ENCODE results near the gene NBDY.

Gene NBDY

DNA sequence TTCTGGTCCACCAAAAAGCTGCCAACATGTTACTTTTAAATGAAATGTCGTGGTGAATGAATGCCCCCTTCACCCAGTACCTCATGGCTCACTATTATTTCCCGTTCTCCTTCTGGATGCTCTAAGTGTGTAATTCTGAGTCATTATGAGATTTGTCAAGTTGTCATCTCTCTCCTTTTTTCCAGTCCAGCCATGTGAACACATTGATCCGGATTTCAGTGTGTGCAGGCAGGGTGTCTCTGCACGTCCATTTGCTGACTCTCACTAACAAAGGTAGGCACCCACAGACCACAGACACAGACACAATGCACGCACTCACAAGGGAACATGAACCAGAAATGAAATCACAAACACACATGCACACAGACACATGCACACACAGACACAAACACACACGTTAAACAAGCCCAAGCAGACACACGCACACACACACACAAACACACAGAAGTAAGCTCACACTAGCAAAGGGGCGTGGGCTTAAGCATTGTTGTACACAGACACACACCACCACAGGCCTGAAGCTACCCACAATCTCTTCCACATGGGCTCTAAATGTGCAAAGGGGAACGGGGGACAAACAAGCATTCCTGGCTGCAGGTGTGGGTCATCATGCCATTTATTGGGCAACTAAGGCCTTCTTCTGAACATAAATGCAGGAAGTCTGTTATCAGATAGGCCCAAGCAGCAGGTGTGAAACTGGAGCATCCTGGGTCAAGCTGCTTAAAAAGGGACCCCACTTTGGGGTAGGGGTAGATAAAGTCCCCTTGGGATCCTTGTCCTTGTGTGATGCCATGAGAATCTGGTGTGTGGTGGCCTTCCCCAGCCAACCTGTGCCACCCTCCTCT, 58.1 kb downstream of the NBDY start:
- no peak for DNase-seq

DNA sequence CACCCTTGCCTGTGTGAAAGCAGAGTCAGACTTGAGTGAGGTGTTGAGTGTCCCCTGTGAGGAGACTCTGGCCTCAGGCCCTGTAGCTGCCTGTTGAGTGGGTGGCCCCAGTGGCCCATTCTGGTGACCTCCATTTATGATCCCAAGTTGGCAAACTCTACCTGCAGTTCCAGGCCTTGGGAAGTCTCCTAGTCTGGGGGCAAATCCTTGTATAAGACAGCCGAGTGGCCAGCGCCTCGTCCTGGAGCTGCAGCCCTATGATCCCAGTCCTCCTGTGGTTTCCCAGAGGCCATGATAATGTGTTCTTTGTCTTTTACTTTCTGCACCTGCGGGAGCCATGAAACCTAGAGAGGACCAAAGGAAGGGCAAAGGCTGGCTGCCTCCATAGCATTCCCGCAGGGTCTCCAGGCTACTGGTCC, 58.7 kb downstream of the NBDY start:
- no peak for DNase-seq

DNA sequence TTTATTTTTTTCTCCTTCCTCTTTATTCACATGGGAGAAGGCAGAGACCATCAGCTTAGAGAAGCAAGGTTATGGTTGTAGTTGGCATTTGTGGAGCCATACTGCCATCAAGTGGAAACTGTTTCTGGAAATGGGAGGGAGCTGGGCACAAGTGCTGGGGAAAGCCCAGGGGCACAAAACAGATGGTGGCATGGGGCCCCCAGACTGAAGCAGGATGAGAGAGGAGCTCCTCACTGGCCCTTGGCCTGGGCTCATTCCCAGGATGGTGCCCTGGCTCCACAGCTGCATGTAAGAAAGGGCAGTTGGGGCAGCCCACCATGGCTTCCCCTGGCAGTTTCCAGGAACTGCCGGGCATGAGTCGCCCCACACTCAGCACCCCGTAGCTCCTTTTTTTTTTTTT, 59.2 kb downstream of the NBDY start:
- DNase-seq, result no peak

DNA sequence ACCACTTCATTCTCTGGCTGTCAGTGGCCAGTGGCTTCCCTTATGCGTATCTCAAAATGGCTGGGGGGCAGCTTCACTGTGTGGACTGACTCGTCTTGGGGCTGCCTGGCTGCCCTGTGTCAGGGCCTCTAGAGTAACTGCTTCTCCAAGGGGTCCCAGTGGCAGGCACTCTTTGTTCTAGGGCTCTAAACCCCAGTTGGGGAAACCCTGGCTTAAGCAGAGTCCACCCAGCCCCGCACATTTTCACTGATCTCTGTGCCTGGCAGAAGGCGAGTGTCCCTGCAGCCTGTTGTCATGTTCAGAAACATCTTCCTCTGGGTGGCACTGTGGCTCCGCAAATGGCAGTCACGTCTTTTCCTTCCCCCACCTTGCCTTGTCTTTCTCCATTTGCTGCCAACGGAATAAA, 59.7 kb downstream of the NBDY start:
- DNase-seq, result no peak

DNA sequence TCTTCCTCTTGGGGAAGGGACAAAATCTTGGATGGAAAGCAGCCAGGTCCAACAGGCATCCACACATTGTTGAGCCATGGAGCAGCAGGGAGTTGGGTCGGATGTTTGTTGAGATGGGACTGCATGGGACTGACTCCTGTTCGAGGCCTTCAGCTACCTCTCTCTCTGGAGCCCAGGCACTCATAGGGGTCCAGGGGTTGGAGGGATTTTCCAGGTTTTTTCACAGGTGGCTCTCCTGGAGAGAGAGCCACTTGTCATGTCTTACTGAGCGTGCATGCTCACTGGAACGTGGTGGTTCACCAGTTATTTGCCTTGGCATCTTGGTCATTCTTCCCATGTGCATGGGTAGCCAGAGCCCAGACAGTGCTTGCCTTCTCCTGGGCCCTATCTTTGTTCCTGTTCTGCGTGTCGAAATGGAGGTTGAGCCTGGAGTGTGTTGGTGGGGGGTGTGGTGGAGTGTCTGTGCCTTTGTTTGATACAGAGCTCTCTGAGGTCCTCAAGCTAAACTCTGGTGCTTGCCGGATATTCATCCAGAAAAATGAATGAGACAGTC, 60.6 kb downstream of the NBDY start:
- DNase-seq, result no peak

DNA sequence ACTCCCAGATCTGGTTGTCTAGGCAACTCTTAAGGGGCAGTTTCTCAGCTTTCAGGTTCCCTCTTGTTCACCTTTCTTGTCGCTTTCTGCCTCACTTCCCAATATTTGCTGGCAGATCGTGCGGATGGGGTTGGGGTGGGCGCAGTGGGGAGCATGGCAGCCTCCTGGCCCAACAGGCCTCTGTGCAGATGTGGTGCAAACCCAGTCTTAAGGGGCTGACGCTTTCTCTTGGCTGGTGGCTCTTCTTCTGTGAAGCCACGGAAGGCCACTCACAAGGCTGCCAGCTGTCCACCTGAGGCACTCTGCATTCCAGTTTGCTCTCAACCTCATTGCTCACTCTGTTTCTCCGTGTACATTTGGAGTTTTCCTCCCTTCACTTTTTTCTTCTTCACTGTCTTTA, 61.7 kb downstream of the NBDY start:
- DNase-seq, result no peak

DNA sequence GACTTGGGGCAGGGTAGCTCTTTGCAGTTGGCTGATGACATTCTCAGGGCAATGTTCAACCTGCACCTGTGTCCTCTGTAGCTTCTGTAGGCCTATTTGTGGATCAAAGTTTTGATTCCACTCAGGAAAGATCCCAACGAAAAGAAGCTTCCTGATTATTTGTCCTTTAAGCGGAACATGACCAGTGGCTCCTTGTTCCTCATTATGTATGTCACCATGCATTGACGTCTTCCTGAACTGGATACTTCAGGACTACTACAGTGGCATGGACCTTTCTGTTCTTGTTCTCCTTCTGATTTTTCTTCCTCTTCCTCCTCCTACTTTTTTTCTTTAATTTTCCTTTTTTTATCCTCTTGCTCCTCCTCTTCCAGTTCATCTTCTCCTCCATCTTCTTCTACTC, 62.4 kb downstream of the NBDY start:
- DNase-seq, result no peak

DNA sequence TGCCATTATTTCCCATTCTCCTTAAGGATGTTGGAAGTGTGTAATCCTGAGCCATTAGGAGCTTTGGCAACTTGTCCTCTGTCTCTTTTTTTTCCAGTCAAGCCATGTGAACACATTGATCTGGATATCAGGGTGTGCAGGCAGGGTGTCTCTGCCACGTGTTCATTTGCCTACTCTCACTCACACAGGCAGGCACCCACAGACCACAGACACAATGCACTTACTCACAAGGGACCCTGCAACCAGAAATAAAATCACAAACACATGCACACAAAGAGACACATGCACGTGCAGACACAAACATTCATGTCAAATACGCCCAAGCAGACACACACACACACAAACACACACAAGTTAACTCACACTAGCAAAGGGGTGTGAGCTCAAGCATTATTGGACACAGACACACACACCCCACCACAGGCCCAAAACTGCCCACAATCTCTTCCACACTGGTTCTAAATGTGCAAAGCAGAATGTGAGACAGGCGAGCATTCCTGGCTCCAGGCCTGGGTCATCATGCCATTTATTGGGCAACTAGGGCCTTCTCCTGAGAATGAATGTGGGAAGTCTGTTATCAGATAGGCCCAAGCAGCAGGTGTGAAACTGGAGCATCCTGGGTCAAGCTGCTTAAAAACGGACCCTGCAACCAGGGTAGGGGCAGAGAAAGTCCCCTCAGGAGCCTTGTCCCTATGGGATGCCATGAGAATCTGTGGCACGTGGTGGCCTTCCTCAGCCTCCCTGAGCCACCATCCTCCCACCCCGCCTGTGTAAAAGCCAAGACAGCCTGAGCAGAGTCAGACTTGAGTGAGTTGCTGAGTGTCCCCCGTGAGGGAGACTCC, 63.4 kb downstream of the NBDY start:
- no peak for DNase-seq

DNA sequence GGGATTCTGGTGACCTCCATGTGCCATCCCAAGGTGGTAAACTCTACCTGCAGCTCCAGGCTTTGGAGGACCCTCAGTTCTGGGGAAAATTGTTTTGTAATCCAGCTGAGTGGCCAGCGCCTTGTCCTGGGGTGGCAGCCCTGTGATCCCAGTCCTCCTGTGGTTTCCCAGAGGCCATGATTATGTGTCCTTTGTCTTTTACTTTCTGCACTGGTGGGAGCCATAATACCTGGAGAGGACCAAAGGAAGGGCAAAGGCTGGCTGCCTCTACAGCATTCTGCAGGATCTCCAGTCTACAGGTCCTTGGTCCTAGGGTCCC, 64.0 kb downstream of the NBDY start:
- DNase-seq, result no peak

DNA sequence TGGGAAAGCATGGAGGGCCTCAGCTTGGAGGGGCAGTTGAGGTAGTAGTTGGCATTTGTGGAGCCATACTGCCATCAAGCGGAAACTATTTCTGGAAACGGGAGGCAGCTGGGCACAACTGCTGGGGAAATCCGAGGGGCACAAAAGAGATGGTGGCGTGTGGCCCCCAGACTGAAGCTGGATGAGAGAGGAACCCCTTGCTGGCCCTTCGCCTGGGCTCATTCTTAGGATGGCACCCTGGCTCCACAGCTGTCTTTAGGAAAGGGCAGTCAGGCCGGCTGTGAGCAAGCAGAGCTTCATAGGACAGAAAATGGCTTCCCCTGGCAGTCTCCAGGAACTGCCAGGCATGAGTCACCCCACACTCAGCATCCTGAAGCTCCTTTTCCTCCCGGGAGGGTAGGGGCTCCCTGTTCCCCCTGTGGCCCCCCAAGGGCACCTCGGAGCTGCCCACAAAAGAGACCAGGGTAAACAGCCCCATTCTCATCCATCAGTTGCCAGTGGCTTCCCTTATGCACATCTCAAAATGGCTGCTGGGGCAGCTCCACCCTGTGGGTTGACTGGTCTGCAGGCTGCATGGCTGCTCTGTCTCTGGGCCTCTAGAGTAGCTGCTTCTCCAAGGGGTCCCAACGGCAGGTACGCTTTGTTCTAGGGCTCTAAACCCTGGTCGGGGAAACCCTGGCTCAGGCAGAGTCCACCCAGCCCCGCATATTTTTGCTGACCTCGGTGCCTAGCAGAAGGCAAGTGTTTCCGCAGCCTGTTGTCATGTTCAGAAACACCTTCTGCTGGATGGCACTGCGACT, 64.7 kb downstream of the NBDY start:
- DNase-seq, result no peak

DNA sequence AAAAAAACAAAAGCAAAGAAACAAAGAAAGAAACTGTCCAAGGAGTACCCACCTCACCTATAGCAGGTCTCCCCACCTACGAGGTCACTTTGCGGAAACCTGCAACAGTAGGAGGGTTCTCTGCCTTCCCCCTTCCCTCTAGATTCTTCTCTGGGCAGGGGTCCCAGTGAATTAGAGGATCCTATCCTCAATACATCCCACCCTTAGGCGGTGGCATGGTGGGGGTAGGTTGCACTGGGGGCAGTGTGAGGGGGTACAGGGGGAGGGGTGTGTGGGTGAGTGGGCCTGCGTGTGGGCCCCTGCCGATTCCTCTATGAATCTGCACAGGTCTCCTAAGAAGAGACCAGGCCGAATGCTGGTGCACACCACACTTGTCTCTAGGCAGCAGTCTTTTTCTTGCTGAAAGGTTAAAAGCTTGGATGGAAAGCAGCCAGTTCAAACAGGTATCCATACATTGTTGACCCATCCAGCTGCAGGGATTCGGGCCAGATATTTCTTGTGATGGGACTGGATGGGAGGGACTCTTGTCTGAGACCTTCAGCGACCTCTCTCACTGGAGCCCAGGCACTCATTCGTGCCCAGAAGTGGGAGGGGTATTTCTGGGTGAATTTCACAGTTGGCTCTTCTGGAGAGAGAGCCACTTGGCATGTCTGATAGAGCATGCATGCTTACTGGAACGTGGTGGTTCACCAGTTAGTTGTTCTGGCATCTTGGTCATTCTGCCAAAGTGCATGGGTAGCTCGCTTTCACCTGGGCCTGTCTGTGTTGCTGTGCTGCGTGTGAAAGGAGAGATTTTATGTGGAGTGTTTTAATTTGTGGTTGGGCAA, 65.6 kb downstream of the NBDY start:
- no peak for DNase-seq

DNA sequence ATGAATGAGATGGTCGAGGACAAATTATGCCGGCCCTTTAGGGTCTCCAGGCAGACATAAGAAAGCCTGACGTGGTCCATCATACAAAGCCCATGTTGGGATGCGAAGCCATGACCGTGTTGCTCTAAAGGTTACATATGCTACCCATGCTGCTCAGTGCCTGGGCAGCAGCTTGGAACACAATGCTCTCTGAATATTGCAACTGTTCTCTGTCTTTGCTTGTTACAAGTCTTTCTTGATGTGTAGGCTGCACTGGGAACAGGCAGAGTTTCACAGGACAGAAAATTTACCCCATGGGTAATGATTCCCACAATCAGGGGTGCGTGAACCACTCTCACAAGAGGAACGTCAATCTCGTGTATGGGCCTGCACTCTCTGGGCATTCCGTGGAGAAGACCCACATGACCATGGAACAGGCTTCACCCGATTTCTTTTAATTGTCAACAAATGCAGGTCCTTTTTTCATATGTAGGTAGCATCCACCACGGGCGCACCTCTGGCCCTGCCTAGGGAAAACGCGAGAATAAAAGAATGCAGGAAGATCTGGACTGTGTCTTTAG, 66.3 kb downstream of the NBDY start:
- DNase-seq, result no peak

DNA sequence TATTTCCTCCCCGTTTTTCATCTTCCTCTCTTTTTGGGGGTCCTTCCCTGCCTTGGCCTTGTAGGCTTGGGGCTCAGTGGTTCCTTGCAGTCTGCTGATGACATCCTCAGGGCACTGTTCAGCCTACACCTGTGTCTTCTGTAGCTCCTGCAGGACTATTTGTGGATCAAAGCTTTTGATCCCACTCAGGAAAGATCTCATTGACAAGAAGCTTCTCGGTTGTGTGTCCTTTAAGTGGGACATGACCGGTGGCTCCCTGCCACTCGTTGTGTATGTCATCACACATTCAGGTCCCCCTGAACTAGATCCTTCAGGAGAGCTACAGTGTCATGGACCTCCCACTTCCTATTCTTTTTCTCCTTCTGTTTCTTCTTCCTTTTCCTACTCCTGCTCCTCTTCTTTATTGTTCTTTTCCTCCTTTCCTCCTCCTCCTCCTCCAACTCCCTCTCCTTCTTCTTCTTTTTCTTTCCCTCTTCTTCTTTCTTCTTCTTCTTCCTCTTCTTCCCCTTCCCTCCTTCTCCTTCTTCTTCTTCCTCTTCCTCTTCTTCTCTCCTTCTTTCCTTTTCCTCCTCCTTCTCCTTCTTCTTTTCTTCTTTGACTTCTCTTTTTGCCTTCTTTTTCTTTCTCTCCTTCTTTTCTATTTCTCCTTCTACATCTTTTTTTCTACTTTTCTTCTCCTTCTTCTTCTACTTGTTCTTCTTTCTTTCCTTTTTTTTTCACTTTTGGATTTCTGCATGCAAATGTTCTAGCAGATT, 67.8 kb downstream of the NBDY start:
- DNase-seq, result no peak

DNA sequence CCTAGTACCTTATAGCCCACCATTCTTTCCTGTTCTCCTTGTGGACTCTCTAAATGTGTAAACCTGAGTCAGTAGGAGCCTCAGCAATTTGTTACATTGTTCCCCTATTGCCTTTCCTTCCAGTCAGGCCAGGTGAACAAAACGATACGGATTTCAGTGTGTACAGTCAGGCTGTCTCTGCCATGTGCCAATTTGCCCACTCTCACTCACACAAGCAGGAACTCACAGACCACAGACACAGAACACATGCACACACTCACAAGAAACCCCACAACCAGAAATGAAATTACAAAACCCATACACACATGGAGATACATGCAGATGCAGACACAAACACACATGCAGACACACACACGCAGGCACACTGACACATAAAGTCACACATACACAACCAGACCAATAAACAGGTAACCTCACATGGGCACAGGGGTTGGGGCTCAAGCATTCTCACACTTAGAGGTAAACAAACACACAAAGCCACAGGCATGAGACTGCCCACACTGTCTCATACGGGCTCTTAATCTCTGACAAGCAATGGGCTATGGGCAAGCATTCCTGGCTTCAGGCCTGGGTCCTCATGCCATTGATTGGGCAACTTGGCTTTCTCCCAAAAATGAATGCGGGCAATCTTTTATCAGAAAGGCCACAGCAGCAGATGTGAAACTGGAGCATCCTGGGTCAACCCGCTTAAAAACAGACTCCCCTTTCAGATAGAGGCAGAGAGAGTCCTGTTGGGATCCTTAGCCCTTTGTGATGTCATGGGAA, 68.7 kb downstream of the NBDY start:
- no peak for DNase-seq

DNA sequence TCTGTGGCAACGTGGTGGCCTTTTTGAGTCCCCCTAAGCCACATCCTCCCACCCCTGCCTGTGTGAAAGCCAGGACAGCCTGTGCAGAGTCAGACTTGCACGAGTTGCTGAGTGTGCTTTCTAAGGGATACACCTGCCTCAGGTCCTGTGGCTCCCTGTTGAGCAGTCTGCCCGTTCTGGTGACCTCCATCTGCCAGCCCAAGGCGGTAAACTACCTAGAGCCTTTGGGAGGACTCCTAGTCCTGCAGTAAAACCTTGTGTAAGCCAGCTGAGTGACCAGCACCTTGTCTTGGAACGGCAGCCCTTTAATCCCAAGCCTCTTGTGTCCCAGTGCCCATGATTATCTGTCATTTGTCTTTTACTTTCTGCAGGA, 69.3 kb downstream of the NBDY start:
- no peak for DNase-seq

DNA sequence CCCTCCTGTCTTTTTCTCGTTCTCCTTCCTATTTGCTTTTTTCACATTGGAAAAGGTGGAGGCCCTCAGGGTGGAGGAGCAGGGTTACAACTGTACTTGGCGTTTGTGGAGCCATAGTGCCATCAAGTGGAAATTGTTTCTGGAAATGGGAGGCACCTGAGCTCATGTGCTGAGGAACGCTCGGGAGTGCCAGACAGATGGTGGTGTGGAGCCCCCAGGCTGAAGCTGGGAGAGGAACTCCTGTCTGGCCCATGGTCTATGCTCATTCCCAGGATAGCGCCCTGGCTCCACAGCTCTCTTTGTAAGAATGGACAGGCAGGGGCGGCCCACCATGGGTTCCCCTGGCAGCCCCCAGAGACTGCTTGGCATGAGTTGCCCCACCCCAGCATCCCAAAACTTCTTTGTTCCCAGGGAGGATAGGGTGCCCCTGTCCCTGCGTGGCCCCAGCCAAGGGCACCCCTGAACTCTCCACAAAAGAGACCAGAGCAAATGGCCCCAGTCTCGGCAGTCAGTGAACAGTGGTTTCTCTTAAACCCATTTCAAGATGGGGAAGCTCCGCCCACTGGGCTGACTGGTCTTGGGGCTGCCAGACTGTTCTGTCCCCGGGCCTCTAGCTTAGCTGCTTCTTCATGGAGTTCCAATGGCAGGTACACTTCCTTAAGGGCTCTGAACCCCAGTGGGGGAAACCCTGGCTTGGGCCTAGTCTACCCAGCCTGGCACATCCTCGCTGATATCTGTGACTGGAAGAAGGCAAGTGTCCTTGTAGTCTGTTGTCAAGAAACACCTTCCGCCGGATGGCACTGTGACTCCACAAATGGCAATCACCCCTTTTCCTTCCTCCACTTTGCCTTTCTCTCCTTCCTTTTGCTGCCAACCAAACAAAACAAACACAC, 70.1 kb downstream of the NBDY start:
- no peak for DNase-seq

DNA sequence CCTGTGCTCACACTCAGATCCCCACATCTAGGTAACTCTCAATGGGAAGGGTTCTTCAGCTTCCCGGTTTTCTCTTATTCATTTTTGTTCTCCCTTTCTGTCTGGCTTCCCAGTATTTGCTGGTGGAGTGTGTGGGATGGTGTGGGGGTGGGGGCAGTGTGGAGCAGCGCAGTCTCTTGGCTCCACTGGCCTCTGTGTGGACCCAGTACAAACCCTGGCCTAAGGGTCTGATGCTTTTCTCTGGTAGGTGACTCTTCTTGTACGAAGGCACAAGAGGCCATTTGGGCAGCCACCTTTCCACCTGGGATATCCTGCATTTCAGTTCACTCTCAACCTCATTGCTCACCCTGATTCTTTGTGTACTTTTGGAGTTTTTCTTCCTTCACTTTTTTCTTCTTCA, 71.3 kb downstream of the NBDY start:
- DNase-seq, result no peak

DNA sequence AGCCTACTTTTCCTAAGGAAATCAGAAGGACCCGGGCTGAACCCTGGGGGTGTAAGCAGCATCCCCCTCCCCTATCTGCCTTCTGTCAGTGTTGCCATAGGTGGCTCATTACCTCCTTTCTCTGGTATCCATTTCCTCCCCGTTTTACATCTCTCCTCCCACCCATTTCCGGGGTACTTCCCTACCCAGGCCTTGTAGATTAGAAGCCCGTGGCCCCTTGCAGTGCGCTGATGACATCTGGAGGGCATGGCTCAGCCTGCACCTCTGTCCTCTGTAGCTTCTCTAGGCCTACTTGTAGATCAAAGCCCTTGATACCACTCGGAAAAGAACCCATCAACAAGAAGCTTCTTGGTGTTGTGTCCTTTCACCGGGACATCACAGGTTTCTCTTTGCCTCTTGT, 71.8 kb downstream of the NBDY start:
- no peak for DNase-seq

DNA sequence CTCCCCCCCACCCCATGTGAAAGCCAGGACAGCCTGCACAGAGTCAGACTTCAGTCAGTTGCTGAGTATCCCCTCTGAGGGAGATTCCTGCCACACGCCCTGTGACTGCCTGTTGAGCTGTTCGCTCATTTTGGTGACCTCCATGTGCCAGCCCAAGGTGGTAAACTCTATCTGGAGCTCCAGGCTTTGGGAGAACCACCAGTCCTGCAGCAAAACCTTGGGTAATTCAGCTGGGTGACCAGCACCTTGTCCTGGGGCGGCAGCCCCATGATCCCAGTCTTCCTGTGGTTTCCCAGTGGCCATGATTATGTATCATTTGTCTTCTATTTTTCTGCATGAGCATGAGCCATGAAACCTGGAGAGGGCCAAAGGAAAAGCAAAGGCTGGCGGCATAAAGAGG, 73.4 kb downstream of the NBDY start:
- no peak for DNase-seq

Data from left hindlimb (tissue), 1 donor.